Activated CD4-positive, alpha-beta T cell treated with anti-CD3 and anti-CD28 coated beads for 4 hours (primary cell): Measurements from ENCODE around the gene BMPR1A.
"Not testable (repeated sequence)": the region's sequence is repeated elsewhere in the genome, so short reads cannot be mapped to it uniquely, and the experiment has no call there.

Source experiments
- DNase-seq, 2 donors: peaks; one replicate each; pipeline ENCODE4 v3.0.0-alpha.2; 2020

The BMPR1A gene

GRCh38 chr10:86943316-86944030 is 187.1 kb downstream of the BMPR1A start:
- no peak for DNase-seq

DNA sequence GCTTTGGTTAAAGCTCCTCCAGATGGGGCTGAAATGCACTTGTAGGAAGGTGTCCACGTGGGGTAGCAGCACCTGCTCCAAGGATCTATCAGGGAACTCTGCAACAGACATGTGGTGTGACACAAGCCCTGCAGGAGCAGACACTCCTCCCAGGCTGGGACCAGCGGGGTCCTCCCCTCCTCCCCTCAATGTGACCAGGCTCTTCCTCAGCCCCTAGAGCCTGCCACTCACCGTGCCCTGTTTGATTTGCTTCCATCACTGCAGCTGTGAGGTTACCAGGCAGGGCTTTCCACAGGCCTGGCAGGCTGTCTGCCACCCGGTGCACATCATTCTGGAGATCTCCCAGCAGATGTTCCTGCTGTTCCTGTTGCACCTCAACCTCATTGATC is 187.6 kb downstream of the BMPR1A start:
- no peak for DNase-seq

GRCh38 chr10:86944471-86944870 is 188.1 kb downstream of the BMPR1A start:
- DNase-seq, result no peak

- DNase-seq, result no peak
These were observed 188.5 kb downstream of the BMPR1A start for GRCh38 chr10:86944907-86945306.

GRCh38 chr10:86945361-86946212 is 189.2 kb downstream of the BMPR1A start:
- DNase-seq, result no peak

DNA sequence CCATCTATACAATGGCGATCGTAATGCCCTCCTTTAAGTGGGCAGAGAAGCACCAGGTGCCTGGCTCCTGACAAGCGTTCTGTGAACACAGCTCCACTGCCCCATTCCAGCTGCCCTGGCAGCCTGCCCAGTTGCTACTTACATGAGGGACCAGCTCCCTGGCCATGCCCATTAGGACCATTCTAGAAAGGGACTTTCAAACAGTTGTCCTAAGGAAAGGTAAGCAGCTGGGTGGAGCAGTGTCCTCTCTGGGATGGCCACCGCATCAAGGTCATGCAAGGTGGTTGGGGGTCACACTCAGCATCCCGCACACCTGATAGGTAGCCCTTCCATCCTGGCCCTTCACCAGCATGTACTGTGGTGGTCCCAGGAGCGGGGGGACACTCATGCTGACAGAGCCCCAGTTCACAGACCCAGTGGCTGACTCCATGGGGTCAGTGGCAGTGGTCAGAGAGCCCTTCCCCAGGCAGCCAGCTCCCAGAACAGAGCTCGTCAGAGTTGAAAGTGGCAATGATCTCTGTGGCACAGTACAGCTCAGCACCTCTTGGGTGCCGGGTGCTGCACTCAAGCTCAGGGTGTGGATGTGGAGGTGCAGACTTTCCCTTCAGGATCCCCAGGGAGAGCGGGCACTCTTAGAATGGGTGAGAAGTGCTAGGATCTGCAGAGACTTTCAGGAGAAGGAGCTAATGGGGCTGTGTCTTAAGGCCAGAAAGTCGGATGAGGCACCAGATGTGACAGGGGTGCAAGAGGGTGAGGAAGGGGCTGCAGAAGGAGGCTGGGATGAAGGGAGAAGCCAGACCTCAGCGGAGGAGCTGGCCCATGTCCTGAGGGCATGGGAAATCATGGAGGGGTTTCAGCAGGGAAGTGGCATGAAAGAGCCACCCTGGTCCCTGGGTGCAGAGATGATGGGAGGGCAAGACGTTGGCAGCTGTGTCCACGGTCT is 190.1 kb downstream of the BMPR1A start:
- no peak for DNase-seq

DNA sequence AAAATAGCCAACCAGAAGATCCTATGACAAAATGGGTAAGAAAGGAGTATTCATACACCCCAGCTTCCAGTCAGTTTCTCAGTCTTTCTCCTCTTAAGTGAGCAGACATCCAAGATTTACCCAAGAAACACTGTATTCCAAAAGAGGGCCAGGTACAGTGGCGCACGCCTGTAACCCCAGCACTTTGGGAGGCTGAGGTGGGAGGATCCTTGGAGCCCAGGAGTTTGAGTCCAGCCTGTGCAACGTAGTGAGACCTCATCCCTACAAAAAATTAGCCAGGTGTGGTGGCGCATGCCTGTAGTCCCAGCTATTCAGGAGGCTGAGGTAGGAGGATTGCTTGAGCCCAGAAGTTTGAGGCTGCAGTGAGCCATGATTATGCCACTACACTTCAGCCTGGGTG is 191.4 kb downstream of the BMPR1A start:
- not testable (repeated sequence) for DNase-seq

- no peak for DNase-seq
These were observed 193.9 kb downstream of the BMPR1A start for GRCh38 chr10:86950349-86950748.

- DNase-seq, result no peak
These were observed 194.9 kb downstream of the BMPR1A start for GRCh38 chr10:86951184-86951761.

DNA sequence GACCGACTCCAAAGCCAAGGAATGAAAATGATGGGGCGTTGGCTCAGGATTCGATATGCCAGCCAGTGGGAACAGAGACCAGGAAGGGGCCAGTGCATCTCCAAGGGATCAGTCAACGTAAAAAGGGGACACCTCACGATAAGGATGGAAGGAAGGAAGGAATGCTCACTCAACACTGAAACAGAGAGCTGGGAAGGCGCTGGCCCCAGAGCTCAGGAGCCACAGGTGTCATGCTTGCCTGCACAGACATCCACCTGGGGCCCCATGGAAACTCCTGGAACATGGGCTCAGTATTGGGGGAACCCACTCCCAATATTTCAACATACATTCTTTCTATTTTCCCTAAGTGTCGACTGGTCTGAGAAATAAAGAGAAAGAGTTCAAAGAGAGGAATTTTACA is 195.7 kb downstream of the BMPR1A start:
- DNase-seq, result no peak

- not testable (repeated sequence) for DNase-seq
These were observed 196.3 kb downstream of the BMPR1A start for GRCh38 chr10:86952697-86953096.

DNA sequence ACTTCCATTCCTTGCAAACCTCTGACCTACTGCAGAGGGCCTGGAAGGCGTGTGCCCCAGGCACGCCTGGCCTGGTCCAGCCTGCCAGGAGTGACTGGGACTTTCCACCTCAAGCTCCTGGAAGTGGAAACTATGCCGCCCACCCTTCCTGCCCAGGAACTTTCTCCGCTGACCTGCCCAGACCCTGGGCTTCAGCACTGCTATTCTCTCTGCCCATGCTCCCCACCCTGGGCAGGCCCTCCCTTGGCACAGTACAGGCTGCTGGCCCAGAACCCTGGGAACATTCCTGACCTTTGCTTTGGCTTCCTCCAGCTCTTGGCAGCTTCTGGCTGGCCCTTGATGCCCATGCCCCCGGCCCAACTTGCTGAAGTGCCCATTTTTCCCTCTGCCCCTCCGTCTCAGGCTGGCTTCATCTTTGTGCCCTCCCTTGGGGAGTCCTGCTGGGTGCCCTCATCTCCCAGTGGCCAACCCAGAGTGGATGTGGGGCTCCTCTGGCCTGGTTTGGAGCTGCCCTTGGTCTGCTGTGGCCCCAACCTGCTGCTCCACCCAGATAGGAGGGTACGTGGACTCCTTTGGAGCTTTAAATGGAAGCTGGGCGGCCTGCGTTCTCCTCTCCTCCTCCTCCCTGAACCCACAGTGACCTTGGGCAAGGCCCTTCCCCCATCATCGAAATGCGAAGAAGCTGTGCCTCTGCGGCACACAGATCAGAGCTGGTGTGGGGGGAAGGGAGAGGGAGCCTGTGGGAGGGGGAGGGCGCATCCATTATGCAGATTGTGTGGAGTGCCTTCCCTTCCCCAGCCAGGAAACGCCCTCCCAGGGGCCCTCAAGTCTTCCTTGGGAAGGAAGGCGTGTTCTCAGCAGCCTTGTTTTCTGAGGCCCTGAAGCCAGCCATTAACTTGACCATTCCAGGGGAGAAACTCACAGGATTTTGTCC is 197.6 kb downstream of the BMPR1A start:
- no peak for DNase-seq

- DNase-seq, result no peak
These were observed 198.5 kb downstream of the BMPR1A start for GRCh38 chr10:86954681-86955500.

DNA sequence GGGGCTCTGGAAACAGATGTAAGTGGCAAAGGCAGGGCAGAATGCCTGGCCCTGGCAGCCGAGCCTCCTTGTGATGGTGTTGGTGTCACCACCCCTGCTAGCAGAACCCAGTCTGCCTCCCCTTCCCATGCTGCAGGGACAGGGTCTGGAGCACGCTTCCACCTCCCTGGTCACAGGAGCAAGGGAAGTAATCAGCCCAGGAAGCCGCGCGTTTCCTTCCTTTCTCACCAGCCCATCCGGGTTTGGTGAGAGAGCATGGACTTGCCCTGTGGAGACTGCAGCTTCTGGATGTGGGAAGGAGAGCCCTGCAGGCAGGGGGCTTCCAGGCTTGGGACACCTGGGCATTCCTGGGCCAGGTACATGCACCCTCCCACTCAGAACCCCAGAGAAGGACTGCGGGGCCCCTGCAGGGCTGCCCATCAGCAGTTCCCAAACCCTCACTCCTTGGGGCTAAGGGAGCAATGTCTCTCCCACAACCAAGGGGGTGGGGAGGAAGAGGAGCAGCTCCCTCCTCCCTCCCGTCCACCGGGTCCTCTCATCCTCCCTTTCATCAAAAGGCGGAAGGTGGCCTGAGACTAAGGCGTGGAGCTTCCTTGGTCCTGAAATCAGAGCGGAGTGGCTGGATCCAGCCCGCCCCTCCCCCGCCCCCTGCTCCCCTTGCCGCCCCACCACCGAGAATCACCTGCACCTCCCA is 199.2 kb downstream of the BMPR1A start:
- DNase-seq, result no peak

DNA sequence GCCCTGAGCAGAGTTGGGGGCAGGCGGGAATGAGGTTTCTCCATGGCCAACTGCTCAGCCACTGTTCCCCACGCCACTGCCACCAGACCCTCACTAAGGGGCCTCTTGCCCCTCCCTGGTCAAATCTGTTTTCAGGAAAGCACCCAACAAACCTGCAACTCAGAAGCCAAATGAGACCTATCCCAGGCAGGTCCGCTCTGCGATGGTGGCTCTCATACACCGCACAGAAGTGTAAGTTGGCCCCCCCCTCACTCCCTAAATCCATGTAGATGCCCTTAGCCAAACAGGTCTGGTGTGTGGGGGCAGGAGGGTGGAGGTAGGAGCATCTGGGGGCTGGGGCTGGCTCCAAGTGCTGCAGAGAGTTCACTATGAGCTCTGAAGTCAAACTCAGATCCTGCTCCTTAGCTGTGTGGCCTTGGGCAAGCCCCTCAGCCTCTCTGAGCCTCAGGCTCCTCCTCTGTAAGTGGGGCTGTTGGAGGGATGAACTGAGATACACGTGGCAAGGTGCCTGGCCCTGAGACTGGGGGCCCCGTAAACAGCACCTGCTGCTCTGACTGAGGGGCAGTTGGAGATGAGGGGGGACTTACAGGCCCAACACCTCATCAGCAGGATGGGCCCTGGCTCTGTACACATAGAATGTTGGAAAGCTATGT is 199.9 kb downstream of the BMPR1A start:
- no peak for DNase-seq

DNA sequence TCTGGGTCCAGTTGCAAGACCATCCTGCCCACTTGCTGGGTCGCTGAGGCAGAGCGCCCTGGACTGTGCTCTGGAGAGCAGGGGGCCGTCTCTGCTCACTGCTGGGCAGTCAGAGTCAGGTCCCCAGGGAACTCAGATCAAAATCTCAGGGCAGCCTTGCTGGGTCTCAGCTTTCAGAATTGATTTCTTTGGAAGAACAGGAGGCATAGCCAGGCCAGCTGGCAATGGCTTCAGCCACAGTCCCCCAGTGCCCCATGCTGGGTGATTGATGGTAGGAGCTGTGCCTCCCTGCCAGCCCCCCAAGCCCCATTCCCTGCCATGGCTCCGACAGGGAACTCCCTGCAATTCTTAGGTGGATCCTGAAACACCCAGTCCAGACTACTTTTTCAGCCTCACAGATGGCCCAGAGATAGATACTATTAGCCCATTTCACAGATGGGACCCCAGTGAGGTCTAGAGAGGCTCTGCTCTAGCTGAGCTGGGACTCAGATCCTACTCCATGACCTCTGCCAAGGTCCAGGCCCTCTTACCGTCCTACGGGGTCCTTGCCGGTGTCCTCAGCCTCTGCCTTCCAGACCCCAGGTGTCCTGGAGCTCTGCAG is 200.5 kb downstream of the BMPR1A start:
- DNase-seq, result no peak

GRCh38 chr10:86957471-86958115 is 201.2 kb downstream of the BMPR1A start, which contains the start of gene MMRN2:
Gene MMRN2, minus strand, starts transcription at chr10:86957615. Its CDS starts 74 bp downstream, at chr10:86957541.
- DNase-seq, result no peak
